ENCODE data around the gene PID1. TPM values are rescaled to one million over a fixed set of nuclear protein-coding genes. Genes with fewer than 3 reads are reported as not detected.

The PID1 gene
- total RNA-seq, 1 experiment from 2014 or later = 0.15 TPM

- no peaks in the 10 kb centered on the region; the same call in 1 of the 2 replicates for H3K27me3 ChIP-seq (ENCODE audit: insufficient read depth, low read length)
- no peak overlapping the region for H3K4me3 ChIP-seq (replicated peaks in 1 of 2; ENCODE audit: low read depth in 1 of 2, low read length in 2 of 2)
- no peaks in the 10 kb centered on the region for H3K79me2 ChIP-seq (ENCODE audit: insufficient read depth, low read length)
- H3K4me2 ChIP-seq (ENCODE audit: low read length) = no peak overlapping the region
- no peak overlapping the region for H3K9ac ChIP-seq (ENCODE audit: low read length)
- H2AFZ ChIP-seq (ENCODE audit: low read depth, low read length, poor library complexity, severe bottlenecking) = no peak overlapping the region
- ChIA-PET POLR2A (no interaction called here), CTCF (no interaction called here), RAD21 (ENCODE audit: low non-redundant PET in 1 of 2, low total read pairs in 2 of 2, uncharacterized antibody in 2 of 2, unreplicated experiment in 2 of 2) (no interaction called here)
- no peaks in the 10 kb centered on the region for H4K20me1 ChIP-seq (ENCODE audit: insufficient read depth)
- H3K36me3 ChIP-seq (ENCODE audit: control insufficient read depth in 1 of 2, insufficient read depth in 2 of 2, low read length in 2 of 2) = no peaks in the 10 kb centered on the region
- no peak for DNase-seq (ENCODE audit: low read depth, low spot score)
- H3K9me2 ChIP-seq (ENCODE audit: insufficient read depth) = no peaks in the 10 kb centered on the region
- ATAC-seq = no peak
- no peak overlapping the region for H3K27ac ChIP-seq (ENCODE audit: low read depth, low read length)
- no peaks in the 10 kb centered on the region for H3K4me1 ChIP-seq (ENCODE audit: control insufficient read depth in 1 of 2, insufficient read depth in 2 of 2, low read length in 2 of 2)
- H3K9me3 ChIP-seq (ENCODE audit: control insufficient read depth in 1 of 2, insufficient read depth in 1 of 2, low read depth in 1 of 2, low read length in 2 of 2) = no peaks in the 10 kb centered on the region
- intact Hi-C loops (cut with micrococcal nuclease) = no loop called here
- BruUV-seq (replicated peaks) = no TSS peak
- TF ChIP-seq SIN3A (IDR thresholded peaks at IDR 0.05; ENCODE audit: low read depth) (no peak), ZNF274 (IDR thresholded peaks at IDR 0.05; ENCODE audit: low read depth, low read length) (no peak), ZFX (IDR thresholded peaks at IDR 0.05) (no peak), POLR2A (IDR thresholded peaks at IDR 0.05; ENCODE audit: borderline replicate concordance, extremely low read depth, insufficient read depth, insufficient read length) (no peak), POLR2AphosphoS5 (IDR thresholded peaks at IDR 0.05; ENCODE audit: low read depth, low read length) (no peak), RAD21 (IDR thresholded peaks at IDR 0.05; ENCODE audit: low read depth) (no peak), SRF (IDR thresholded peaks at IDR 0.05; ENCODE audit: low read depth) (no peak), EZH2 (IDR thresholded peaks at IDR 0.05) (no peak), JUND (IDR thresholded peaks at IDR 0.05) (no peak)
Observed at GRCh38 chr2:229051798-229052197, 219.3 kb downstream of the PID1 start.

- Histone ChIP-seq H4K20me1 (ENCODE audit: insufficient read depth) (no peaks in the 10 kb centered on the region), H3K36me3 (ENCODE audit: control insufficient read depth in 1 of 2, insufficient read depth in 2 of 2, low read length in 2 of 2) (no peaks in the 10 kb centered on the region), H3K79me2 (ENCODE audit: insufficient read depth, low read length) (no peaks in the 10 kb centered on the region), H3K27me3 (ENCODE audit: insufficient read depth, low read length) (no peaks in the 10 kb centered on the region; the same call in 1 of the 2 replicates), H2AFZ (ENCODE audit: low read depth, low read length, poor library complexity, severe bottlenecking) (no peak overlapping the region), H3K9me3 (ENCODE audit: control insufficient read depth in 1 of 2, insufficient read depth in 1 of 2, low read depth in 1 of 2, low read length in 2 of 2) (no peaks in the 10 kb centered on the region), H3K27ac (ENCODE audit: low read depth, low read length) (no peak overlapping the region), H3K9ac (ENCODE audit: low read length) (no peak overlapping the region), H3K4me2 (ENCODE audit: low read length) (no peak overlapping the region), H3K4me1 (ENCODE audit: control insufficient read depth in 1 of 2, insufficient read depth in 2 of 2, low read length in 2 of 2) (no peaks in the 10 kb centered on the region), H3K4me3 (replicated peaks in 1 of 2; ENCODE audit: low read depth in 1 of 2, low read length in 2 of 2) (no peak overlapping the region), H3K9me2 (ENCODE audit: insufficient read depth) (no peaks in the 10 kb centered on the region)
- ATAC-seq (no peak), DNase-seq (ENCODE audit: low read depth, low spot score) (no peak)
- ChIA-PET CTCF (no interaction called here), POLR2A (no interaction called here), RAD21 (ENCODE audit: low non-redundant PET in 1 of 2, low total read pairs in 2 of 2, uncharacterized antibody in 2 of 2, unreplicated experiment in 2 of 2) (no interaction called here)
- intact Hi-C loops (cut with micrococcal nuclease) = no loop called here
- BruUV-seq (replicated peaks) = no TSS peak
- TF ChIP-seq CTCF (IDR thresholded peaks at IDR 0.05 in 2 of 3, conservative IDR thresholded peaks at IDR 0.05 in 1 of 3; ENCODE audit: borderline replicate concordance in 1 of 3, insufficient read depth in 1 of 3, low read depth in 2 of 3, low read length in 2 of 3) (no peak), RAD21 (IDR thresholded peaks at IDR 0.05; ENCODE audit: low read depth) (no peak), ZBTB33 (IDR thresholded peaks at IDR 0.05; ENCODE audit: extremely low read depth, insufficient replicate concordance, low read length) (no peak), EZH2 (IDR thresholded peaks at IDR 0.05) (no peak), EZH2phosphoT487 (IDR thresholded peaks at IDR 0.05; ENCODE audit: borderline replicate concordance) (no peak), REST (IDR thresholded peaks at IDR 0.05; ENCODE audit: low read depth) (no peak), FOSL1 (IDR thresholded peaks at IDR 0.05; ENCODE audit: low read depth) (no peak), SP1 (IDR thresholded peaks at IDR 0.05; ENCODE audit: low read depth) (no peak), CEBPB (IDR thresholded peaks at IDR 0.05; ENCODE audit: low read depth) (no peak)
Observed at GRCh38 chr2:229050133-229050532, 221.0 kb downstream of the PID1 start.

Measured in HCT116 (cell line).